Neural progenitor cell (in vitro differentiated cells): ENCODE measurements around the gene DBNDD1. TPM values are rescaled to one million over a fixed set of nuclear protein-coding genes. Genes with fewer than 3 reads are reported as not detected.

Experiments
- DNase-seq: peaks from one replicate; pipeline ENCODE4 v3.0.0-alpha.2; 2016; ENCODE audit warnings: low spot score
- H2AFZ ChIP-seq: fragments of 200-600 bp; sonication (generic); replicated peaks from 2 replicates; pipeline ENCODE4 v1.6.1; 2016; ENCODE audit warnings: antibody characterized with exemption
- H3F3A ChIP-seq: fragments of 200-600 bp; sonication (generic); 2 replicates; pipeline ENCODE4 v1.6.1; 2016; ENCODE audit warnings: antibody characterized with exemption, low read depth
- H3K27ac ChIP-seq: fragments of 200-600 bp; sonication (generic); 2 replicates; pipeline ENCODE4 v1.5.1; 2016; ENCODE audit warnings: mild to moderate bottlenecking
- H3K27me3 ChIP-seq: fragments of 200-600 bp; sonication (generic); 2 replicates; pipeline ENCODE4 v1.6.1; 2016; ENCODE audit warnings: mild to moderate bottlenecking, moderate library complexity
- H3K36me3 ChIP-seq: fragments of 200-600 bp; sonication (generic); 2 replicates; pipeline ENCODE4 v1.5.1; 2016
- H3K4me1 ChIP-seq: fragments of 200-600 bp; sonication (generic); 2 replicates; pipeline ENCODE4 v1.6.1; 2016; ENCODE audit warnings: mixed run types
- H3K4me2 ChIP-seq: fragments of 200-600 bp; sonication (generic); 2 replicates; pipeline ENCODE4 v1.6.1; 2016
- H3K4me3 ChIP-seq: fragments of 200-600 bp; sonication (generic); 2 replicates; pipeline ENCODE4 v1.5.1; 2016
- H3K79me2 ChIP-seq: fragments of 200-600 bp; sonication (generic); 2 replicates; pipeline ENCODE4 v1.6.1; 2016; ENCODE audit warnings: low read depth
- H3K9ac ChIP-seq: fragments of 200-600 bp; sonication (generic); 2 replicates; pipeline ENCODE4 v1.6.1; 2016
- H3K9me3 ChIP-seq: fragments of 200-600 bp; sonication (generic); 2 replicates; pipeline ENCODE4 v1.5.1; 2016; ENCODE audit warnings: low read depth
- H4K20me1 ChIP-seq: fragments of 200-600 bp; sonication (generic); 2 replicates; pipeline ENCODE4 v1.6.1; 2016; ENCODE audit warnings: low read depth
- H3K27ac Mint-ChIP-seq: 3 replicates; pipeline ENCODE4 v1.8.0; 2021; ENCODE audit warnings: mixed read lengths
- H3K27me3 Mint-ChIP-seq: 2 replicates; pipeline ENCODE4 v1.8.0; 2022; ENCODE audit warnings: low read depth, mild to moderate bottlenecking, inconsistent platforms, moderate library complexity, mixed read lengths; ENCODE audit not compliant: insufficient read depth
- H3K36me3 Mint-ChIP-seq: 3 replicates; pipeline ENCODE4 v1.8.0; 2021; ENCODE audit warnings: mixed read lengths
- H3K4me1 Mint-ChIP-seq: 3 replicates; pipeline ENCODE4 v1.8.0; 2021; ENCODE audit warnings: mixed read lengths
- H3K4me3 Mint-ChIP-seq: 3 replicates; pipeline ENCODE4 v1.8.0; 2021; ENCODE audit warnings: mild to moderate bottlenecking, moderate library complexity, mixed read lengths
- H3K9me3 Mint-ChIP-seq: 3 replicates; pipeline ENCODE4 v1.8.0; 2020; ENCODE audit warnings: mixed read lengths
- EZH2 ChIP-seq: fragments of 200-600 bp; sonication (generic); IDR thresholded peaks from 2 replicates; pipeline ENCODE4 v1.6.1; 2017; ENCODE audit warnings: antibody characterized with exemption, mild to moderate bottlenecking, moderate library complexity
- EZH2phosphoT487 ChIP-seq: fragments of 200-600 bp; sonication (generic); IDR thresholded peaks from 2 replicates; pipeline ENCODE4 v1.6.1; 2017; ENCODE audit warnings: antibody characterized with exemption
- total RNA-seq: library from RNA; depleted of rRNA; stranded (reverse); fragments of >200 nt; gene quantifications from 2 replicates; pipeline ENCODE4 v1.2.3, GENCODE V29; 2015; ENCODE audit warnings: low replicate concordance
- TF ChIP-seq, protein P1 (sequence below): fragments of 200-600 bp; sonication (generic); IDR thresholded peaks from 2 replicates; pipeline ENCODE4 v1.5.1; 2017; ENCODE audit warnings: antibody characterized with exemption, mild to moderate bottlenecking

The DBNDD1 gene
- total RNA-seq, 1 donor from 2014 or later, result 5.2 TPM

GRCh38 chr16:89984216-89984615, 35.0 kb downstream of the DBNDD1 start:
- H3K9me3 Mint-ChIP-seq, result no peaks in the 10 kb centered on the region
- Histone ChIP-seq H3F3A (no peaks in the 10 kb centered on the region), H2AFZ (no peak overlapping the region), H3K4me1 (no peaks in the 10 kb centered on the region), H3K36me3 (no peaks in the 10 kb centered on the region), H3K9ac (no peak overlapping the region), H3K79me2 (no peaks in the 10 kb centered on the region), H3K4me2 (no peak overlapping the region), H3K4me3 (no peak overlapping the region), H3K27ac (no peak overlapping the region), H3K27me3 (no peaks in the 10 kb centered on the region), H4K20me1 (no peaks in the 10 kb centered on the region), H3K9me3 (no peaks in the 10 kb centered on the region)
- TF ChIP-seq EZH2, result no peak
- TF ChIP-seq, protein P1, sequence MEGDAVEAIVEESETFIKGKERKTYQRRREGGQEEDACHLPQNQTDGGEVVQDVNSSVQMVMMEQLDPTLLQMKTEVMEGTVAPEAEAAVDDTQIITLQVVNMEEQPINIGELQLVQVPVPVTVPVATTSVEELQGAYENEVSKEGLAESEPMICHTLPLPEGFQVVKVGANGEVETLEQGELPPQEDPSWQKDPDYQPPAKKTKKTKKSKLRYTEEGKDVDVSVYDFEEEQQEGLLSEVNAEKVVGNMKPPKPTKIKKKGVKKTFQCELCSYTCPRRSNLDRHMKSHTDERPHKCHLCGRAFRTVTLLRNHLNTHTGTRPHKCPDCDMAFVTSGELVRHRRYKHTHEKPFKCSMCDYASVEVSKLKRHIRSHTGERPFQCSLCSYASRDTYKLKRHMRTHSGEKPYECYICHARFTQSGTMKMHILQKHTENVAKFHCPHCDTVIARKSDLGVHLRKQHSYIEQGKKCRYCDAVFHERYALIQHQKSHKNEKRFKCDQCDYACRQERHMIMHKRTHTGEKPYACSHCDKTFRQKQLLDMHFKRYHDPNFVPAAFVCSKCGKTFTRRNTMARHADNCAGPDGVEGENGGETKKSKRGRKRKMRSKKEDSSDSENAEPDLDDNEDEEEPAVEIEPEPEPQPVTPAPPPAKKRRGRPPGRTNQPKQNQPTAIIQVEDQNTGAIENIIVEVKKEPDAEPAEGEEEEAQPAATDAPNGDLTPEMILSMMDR, result no peak
- no peak for TF ChIP-seq EZH2phosphoT487
- H3K4me3 Mint-ChIP-seq, result no peak overlapping the region
- peaks cover 26% of the 10 kb centered on the region for H3K36me3 Mint-ChIP-seq
- H3K27ac Mint-ChIP-seq, result no peak overlapping the region
- no peaks in the 10 kb centered on the region for H3K4me1 Mint-ChIP-seq
- peaks cover 3% of the 10 kb centered on the region for H3K27me3 Mint-ChIP-seq
- DNase-seq, result no peak

GRCh38 chr16:89983536-89983935, 35.7 kb downstream of the DBNDD1 start:
- H3K27ac Mint-ChIP-seq, result no peak overlapping the region
- Histone ChIP-seq H3K27ac (no peak overlapping the region), H2AFZ (no peak overlapping the region), H4K20me1 (no peaks in the 10 kb centered on the region), H3K79me2 (no peaks in the 10 kb centered on the region), H3K9ac (no peak overlapping the region), H3F3A (no peaks in the 10 kb centered on the region), H3K4me2 (no peak overlapping the region), H3K36me3 (no peaks in the 10 kb centered on the region), H3K4me1 (no peaks in the 10 kb centered on the region), H3K27me3 (no peaks in the 10 kb centered on the region), H3K9me3 (no peaks in the 10 kb centered on the region), H3K4me3 (no peak overlapping the region)
- peaks cover 27% of the 10 kb centered on the region for H3K36me3 Mint-ChIP-seq
- no peak overlapping the region for H3K4me3 Mint-ChIP-seq
- DNase-seq, result no peak
- no peaks in the 10 kb centered on the region for H3K4me1 Mint-ChIP-seq
- H3K9me3 Mint-ChIP-seq, result no peaks in the 10 kb centered on the region
- H3K27me3 Mint-ChIP-seq, result peaks cover 2% of the 10 kb centered on the region
- TF ChIP-seq EZH2 (no peak), EZH2phosphoT487 (no peak)
- TF ChIP-seq, protein P1, result no peak

- Histone ChIP-seq H3K27me3 (no peaks in the 10 kb centered on the region), H3K4me1 (no peaks in the 10 kb centered on the region), H4K20me1 (no peaks in the 10 kb centered on the region), H3K79me2 (peaks cover 5% of the 10 kb centered on the region), H3F3A (no peaks in the 10 kb centered on the region), H3K9ac (no peak overlapping the region), H2AFZ (no peak overlapping the region), H3K4me3 (no peak overlapping the region), H3K27ac (no peak overlapping the region), H3K4me2 (no peak overlapping the region), H3K9me3 (no peaks in the 10 kb centered on the region), H3K36me3 (no peaks in the 10 kb centered on the region)
- Mint-ChIP-seq H3K4me3 (no peak overlapping the region), H3K27me3 (no peaks in the 10 kb centered on the region), H3K27ac (no peak overlapping the region), H3K36me3 (peaks cover 29% of the 10 kb centered on the region), H3K9me3 (no peaks in the 10 kb centered on the region), H3K4me1 (no peaks in the 10 kb centered on the region)
- TF ChIP-seq EZH2phosphoT487 (no peak), EZH2 (no peak)
- TF ChIP-seq, protein P1, result no peak
- no peak for DNase-seq
Observed at GRCh38 chr16:89982318-89982717, 36.9 kb downstream of the DBNDD1 start.
